Endometrial microvascular endothelial cells (primary cell): ENCODE data around the gene CRYL1. TPM values are rescaled to one million over a fixed set of nuclear protein-coding genes. Genes with fewer than 3 reads are reported as not detected.

Experiments
- in situ Hi-C: cut with HindIII; loops from 2 replicates; pipeline ENCODE4 v1.10.0; 2017; ENCODE audit warnings: low sequenced_read_pairs, low pct_unique_long_range_greater_than_20kb; ENCODE audit errors: inconsistent ontology term
- total RNA-seq: library from RNA; depleted of rRNA; stranded (reverse); fragments of >200 nt; gene quantifications from one replicate; pipeline ENCODE4 v1.2.3, GENCODE V29; 2015; ENCODE audit errors: inconsistent ontology term

The CRYL1 gene
- total RNA-seq, 1 donor from 2014 or later = 53.2 TPM

DNA sequence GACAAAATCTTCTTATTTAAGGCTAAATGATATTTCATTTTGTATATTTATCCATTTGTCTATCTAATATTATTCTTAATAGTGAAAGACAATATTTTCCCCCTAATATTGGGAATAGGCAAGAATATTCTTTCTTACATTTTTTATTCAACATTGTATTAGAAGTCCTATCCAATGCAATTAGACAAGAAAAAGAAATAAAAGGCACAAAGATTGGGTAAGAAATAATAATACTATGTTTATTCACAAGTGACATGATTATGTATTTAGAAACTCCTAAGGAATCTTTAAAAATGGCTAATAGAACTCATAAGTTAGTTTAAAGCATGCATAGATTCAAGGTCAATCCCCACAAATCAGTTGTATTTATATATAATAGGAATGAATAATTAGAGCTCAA lies 11.3 kb upstream of the CRYL1 start:
- in situ Hi-C loops = no loop called here

DNA sequence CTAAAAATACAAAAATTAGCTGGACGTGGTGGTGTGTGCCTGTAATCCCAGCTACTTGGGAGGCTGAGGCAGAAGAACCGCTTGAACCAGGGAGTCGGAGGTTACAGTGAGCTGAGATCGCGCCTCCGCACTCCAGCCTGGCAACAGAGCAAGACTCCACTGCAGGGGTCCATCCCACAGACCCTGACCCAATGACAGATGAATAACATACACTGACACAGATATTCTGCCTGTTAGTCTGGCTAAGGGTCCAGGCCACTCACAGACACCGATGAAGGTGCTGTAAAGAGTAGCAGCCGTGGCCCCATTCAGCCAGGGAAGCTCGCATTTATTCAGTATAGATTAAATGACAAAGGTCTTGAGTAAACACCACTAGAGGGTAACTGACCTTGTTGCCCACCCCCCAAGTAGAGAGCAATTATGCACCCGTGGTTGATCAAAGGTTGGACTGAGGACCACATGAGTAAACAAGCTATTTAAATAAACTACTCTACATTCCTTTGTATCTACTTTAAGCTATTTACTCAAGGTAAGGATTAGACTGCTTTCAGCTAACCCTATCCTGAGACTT lies 8.5 kb upstream of the CRYL1 start:
- in situ Hi-C loops = no loop called here

DNA sequence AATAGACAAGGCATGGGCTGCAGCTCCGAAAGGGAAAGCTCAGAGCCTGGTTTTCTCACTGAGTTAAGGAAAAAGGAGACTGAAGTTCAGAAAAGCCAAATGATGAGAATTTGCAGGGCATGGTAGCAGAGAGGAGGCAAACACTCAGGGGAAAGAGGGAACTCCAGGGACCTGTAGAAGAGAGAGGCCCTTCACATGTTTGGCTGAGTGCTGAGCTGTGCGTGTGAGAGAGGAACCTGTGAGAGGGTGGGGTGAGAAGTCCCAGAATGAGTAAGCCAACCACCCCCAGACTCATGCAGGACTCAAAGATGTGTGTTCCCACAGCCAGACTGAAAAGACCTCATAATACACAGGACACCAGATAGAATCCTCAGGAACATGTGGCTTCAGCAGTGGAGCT lies 2.8 kb upstream of the CRYL1 start:
- in situ Hi-C loops = no loop called here

DNA sequence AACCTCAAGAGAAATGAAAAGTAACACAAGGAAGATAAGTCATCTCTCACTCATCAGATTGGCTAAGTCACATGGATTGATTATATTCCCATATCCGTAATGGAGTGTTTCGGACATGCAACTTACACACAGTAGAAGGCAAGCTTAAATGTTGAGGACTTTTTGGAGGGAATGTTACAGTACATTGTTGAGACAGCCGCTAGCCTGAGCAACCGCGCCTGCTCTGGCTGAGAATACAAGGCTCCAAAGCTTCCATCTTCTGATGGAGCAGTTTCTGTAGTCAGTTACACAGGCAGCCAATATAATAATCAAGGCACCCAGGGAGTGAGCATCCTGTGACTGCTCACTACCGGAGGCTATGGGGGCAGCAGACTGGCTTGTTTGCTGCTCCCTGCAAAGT lies 1.0 kb upstream of the CRYL1 start:
- in situ Hi-C loops = no loop called here

DNA sequence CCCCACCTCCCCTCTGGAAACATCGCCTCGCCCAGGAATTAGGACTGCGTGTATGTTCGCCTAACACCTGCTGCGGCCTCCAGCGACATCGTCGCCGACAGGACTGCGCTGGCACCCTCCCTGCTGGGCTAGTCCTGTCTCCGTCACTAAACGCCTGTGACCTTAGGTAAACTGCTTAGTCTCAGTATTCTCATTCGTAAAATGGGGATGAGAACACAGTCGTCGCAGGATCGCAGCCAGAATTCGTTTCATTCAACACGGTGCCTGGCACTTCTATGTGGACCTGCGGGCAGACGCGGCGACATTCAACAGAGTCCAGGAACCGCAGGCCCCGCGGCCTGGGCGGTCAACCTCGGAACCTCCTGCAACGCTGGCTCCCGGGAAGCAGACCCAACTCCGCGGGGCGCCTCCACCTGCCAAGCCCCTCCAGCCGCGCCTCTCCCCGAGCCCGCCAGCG lies 485 bp downstream of the CRYL1 start:
- in situ Hi-C loops = no loop called here

DNA sequence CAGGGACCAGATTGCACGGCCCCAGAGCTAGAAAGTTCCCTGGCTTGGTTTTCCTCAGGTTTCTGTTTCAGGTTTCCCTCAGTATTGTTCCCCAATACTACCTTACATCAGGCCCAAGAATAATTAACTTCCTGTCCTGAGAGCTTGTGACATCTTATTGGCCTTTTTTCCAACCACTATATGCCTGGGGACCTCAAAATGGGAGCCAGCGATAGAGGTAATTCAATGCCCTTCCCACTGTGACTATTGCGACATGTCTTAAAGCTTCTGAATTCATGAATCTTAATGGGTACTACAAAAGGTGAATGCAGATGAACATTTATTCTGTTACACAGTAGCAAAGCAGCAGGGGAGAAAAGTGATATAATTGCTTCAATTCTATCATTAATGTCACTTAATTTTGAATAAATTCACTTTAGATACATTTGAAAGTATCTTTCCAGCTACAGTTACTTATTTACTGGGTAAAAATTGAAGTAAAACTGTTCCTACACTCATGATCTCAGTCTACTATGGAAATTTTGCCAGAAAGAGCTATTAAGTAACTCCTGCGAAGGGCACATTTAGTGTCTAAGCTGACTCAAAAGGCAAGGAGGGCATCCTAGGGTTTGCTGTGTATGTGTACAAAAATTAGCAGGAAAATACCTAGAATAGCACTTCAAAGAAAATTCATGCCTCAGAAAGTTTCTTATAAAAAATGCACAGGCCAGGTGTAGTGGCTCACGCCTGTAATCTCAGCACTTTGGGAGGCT lies 4.1 kb downstream of the CRYL1 start:
- in situ Hi-C loops = no loop called here

DNA sequence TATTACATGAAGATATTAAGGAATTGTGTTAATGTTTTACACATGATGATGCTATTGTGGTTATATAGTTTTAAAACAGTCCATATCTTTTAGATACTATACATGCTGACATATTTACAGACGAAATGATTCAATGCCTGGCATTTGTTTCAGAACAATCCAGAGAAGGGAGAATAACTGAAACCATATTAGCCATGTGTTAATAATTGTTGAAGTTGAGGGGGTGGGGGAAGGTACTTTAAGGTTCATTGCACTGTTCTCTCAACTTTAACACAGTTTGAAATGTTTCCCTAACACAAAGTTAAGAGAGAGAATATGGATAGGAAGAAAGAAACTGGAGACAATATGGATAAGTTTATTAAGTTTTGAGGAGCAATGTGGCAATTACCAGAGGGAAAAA lies 5.8 kb downstream of the CRYL1 start:
- in situ Hi-C loops = no loop called here

DNA sequence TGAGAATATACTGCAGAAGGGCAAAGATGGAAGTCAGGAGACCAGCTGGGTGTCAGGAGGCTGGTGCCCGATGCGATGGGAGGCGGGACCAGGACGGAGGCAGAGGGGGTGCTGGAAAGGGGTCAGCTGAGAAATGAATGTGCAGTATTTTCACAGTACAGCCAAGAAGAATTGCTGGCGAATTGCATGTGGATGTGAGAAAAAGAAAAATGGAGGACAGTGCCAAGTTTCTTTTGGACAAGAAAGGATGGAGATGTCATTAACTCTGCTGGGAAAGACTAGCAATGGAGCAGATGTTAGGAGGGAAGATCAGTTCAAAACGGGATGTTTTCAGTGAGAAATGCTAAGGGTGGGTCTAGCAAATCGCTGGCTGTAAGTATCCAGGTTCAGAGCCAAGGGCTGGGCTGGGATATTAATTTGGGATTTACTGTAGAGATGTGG lies 7.0 kb downstream of the CRYL1 start:
- in situ Hi-C loops = no loop called here

DNA sequence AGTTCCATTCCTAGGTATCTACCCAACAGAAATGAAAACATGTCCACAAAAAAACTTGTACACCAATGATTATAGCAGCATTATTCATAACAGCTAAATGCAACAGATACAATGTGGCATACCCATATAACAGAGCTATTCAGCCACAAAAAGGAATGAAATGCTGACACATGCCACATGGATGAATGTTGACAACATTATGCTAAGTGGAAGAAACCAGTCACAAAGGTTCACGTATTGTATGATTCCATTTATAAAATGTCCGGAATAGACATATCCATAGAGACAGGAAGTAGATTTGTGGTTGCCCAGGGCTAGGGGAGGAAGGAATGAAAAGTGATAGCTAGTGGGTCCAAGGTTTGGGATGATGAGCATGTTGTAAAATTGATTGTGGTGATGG lies 10.8 kb downstream of the CRYL1 start:
- in situ Hi-C loops = no loop called here

DNA sequence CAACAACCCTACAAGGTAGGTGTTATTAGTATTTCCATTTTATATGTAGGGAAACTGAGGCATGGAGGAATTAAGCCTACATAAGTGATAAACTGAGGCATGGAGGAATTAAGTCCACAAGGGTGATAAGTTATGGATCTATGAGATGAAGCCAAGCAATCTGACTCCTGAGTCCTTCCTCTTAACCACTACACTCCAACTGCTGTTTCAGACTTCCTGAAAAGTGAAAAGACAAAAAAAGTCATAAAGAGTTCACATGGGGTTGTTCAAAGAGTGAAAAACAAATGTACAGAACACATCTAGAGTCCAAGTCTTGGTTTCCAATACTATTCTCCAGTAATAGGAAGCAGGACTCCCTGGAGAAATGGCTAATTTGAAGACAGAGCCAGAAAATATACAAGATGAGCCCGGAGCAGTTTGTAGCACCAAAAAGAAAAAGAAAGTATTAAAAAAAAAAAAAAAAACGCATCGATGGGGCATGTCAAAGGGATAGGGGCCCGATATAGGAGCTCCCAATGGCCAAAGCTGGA lies 12.1 kb downstream of the CRYL1 start:
- in situ Hi-C loops = no loop called here

DNA sequence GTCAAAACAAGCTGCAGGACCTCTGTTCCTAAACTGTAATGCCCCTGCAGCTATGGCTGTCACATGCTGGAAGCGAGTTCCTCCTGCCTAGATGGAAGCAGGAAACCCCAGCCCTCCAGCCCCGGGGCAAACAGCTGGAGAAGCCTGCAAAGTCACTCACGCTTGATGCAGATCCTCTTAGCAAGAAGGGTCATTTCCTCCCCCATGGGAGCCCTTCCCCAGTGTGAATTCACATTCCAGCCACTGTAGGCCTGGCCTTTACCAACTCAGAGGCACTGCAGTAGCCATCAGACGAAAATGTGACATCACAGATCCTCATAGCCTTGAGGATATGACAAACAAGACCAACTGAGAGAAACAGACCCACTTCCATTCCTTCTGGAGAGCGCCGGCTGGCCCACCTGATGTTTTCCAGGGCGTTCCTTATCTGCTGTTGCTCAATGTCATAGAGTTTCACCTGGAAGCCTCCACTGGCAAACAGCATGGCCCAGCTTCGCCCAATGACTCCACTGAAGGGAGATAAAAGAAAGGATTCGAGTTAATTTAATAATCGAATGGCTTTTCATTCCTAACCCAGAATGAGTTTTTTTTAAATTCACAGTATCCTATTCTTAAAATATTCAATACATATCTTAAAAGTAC lies 13.5 kb downstream of the CRYL1 start:
- in situ Hi-C loops = no loop called here

DNA sequence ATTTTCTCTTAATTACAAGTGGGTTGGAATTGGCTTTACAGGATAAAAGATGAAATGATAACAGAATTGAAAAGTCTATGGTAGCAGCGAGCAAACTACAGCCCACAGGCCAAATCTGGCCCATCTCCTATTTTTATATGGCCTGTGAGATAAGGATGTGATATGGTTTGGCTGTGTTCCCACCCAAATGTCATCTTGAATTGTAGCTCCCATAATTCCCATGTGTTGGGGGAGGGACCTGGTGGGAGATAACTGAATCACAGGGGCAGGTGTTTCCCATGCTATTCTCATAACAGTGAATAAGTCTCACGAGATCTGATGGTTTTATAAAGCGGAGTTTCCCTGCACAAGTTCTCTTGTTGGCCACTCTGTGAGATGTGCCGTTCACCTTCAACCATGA lies 19.0 kb downstream of the CRYL1 start:
- in situ Hi-C loops = no loop called here

DNA sequence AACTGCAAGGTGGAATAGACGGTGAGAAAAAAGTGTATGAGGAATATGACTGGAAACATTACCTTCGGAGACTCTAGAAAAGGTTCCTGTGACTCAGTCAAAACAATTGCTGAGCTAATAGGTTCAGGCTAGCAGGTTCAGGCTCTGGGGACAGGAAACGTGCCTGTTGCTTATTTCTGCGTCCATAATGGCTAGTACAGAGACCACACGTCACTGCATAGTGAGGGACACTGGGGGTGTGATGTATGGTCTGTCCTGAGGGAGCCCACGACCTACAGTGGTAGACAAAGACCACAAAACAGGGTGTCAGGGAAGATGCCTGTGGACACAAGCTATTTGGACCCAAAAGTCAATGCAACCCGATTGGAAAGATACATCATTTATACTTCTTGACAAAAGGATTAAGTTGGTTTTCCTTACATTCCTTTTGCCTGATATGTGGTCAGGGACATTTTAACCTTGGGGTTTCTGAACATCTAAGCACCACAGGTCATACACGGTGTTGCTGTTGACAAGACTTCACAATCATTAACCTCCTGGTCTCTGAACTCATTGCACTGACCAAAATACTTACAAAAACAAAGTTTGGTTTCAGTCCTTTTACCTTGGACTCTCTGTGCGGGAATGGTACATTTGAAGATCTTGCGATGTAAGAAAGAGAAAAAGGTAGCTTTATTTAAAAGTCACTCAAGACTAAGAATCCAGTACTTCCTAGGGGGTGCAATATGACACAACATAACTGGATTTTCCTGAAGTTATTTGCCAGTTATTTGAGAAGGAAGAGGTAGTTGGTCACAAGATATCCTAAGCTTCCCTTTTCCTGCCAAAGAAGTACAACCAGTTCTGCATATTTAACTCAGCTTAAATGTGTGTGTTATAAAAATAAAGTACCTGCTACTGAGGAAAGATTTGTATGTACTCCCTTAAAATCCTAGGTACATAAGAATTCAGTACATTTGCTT lies 20.0 kb downstream of the CRYL1 start:
- in situ Hi-C loops = no loop called here

DNA sequence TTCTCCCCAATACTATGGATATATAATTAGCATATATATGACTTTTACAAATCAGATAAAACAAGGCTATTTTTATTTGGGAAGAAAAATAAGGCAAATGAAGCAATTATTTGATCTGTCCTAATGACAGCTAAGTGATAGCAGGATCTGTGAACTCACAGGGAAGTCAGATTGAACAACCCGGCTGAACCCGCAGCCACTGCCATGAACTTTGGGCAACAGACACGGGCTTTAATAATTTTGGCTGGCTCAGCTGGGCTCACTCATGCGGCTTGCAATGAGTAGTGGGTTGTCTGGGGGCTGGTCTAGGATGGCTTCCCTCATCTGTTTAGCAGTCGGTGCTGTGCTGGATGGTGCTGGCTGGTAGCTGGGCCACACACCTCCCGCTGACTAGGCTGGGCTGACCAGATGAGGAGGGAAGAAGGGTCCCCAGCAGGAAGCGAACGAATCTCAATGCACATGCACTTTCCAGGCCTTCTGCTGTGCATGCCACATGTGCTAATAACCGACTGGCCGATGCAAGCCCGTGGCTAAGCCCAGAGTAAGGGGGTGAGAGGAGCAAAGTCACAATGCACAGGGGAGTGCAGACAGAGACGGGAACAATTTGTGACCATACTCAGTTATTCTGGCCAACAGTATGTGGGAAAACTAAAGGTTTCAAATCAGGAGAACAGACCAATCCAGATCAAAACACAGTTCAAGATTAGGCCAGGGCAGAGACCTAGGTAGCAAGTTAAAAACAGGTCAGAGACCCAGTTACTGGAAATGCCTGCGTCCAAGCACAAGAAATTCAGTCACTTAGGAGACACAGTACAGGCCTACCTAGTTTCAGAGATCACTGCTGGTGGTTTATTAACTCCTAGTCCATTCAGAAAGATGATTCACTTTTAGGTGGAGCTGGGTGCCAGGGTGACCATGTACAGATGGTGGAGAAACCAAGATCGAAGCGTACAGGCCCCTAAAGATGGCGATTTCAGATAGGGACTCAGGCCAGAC lies 22.3 kb downstream of the CRYL1 start:
- in situ Hi-C loops = no loop called here

DNA sequence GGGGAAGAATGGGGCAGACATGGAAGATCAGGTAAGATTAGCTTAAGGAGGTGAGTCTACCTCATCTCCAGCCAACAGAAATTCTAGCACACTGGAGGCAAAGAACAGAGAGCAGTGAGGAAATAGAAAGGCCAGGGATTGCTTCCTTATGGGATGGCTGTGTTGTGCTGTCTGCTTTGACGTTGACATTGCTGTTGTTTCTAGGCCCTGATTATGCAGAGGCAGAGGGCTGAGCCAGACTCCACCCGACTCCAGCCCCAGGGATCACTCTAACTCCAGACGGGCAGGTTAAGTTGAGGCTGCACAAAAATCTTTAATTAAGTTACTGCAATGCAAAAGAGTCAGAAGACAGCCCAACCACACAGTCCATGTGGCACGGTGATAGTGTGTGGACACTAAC lies 24.1 kb downstream of the CRYL1 start:
- in situ Hi-C loops = no loop called here

DNA sequence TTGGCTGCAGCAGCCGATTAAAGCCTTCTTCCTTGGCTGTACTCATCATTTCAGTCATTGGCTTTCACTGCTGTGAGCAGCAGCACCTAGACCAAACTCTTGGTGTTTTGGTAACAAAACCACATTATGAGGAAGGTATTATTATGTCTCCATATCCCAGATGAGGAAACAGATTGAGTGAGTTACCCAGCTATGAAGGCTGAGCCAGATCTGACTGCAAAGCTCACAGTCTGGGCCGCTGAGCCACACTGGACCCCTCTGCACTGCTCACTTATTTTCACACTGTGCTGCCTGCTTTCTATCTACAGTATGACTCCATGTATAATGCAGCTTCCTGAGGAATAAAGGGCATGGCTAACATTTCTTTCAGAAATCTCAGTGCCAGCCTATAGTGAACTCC lies 24.5 kb downstream of the CRYL1 start:
- in situ Hi-C loops = no loop called here

DNA sequence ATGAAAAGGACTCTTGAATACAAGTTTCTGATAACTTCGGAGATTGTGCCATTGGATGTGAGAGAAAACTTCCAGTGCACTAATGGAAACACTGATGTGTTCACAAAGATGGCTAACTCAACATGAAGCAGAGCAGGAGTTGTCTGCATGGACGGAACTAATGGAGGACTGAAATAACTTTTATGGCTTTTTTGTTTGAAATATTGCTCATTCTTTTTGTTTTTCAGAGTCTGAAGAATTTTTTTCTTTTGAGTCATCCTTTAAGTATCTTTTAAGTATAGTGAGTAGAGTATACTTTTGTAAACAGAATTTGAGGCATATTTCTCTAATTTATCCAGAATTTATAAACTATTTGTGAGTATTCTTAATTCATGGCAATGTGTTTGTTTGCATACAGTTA lies 25.7 kb downstream of the CRYL1 start:
- in situ Hi-C loops = no loop called here

DNA sequence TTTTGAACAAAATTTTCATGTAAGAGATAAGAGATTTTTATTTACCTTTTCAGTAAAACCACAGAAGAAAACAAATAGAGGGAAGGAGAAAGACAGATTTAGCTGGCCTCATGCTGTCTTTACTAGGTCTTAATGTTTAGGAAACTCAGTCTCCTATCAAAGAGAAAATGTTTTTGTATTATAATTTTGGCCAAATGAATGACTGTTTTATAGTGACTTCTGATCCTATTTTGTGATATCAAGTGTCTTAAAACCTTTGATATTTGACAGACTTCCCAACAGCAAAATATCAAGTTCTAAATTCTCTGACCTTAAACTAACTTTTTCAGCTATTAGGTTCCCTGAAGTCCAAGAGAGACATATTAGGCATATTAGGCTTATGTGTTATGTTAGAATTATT lies 27.0 kb downstream of the CRYL1 start:
- in situ Hi-C loops = no loop called here
